HG03439 (cell line): ENCODE measurements around the gene PPM1H.
"Not testable (repeated sequence)": the region's sequence is repeated elsewhere in the genome, so short reads cannot be mapped to it uniquely, and the experiment has no call there.

Experiments
- ATAC-seq: cut with Tn5 transposase; IDR thresholded peaks from one replicate; pipeline ENCODE4 v1.9.1; 2021; ENCODE audit warnings: mild to moderate bottlenecking, moderate library complexity; ENCODE audit not compliant: unreplicated experiment

Gene PPM1H

GRCh38 chr12:62738616-62739015 lies 196.3 kb downstream of the PPM1H start:
- no peak for ATAC-seq

GRCh38 chr12:62738105-62738504 lies 196.8 kb downstream of the PPM1H start:
- no peak for ATAC-seq

- ATAC-seq = no peak
These were observed 197.3 kb downstream of the PPM1H start for GRCh38 chr12:62737615-62738014.

GRCh38 chr12:62737188-62737587 lies 197.8 kb downstream of the PPM1H start:
- ATAC-seq = no peak

GRCh38 chr12:62736596-62736995 lies 198.4 kb downstream of the PPM1H start:
- no peak for ATAC-seq

GRCh38 chr12:62732861-62733427 lies 202.0 kb downstream of the PPM1H start:
- ATAC-seq = no peak

GRCh38 chr12:62731055-62731820 lies 203.7 kb downstream of the PPM1H start:
- no peak for ATAC-seq

- ATAC-seq = no peak
These were observed 204.3 kb downstream of the PPM1H start for GRCh38 chr12:62730649-62731048.

GRCh38 chr12:62729579-62730544 lies 205.1 kb downstream of the PPM1H start:
- ATAC-seq = not testable (repeated sequence)

GRCh38 chr12:62728741-62729140 lies 206.2 kb downstream of the PPM1H start:
- ATAC-seq = no peak

GRCh38 chr12:62726471-62726980 lies 208.4 kb downstream of the PPM1H start:
- no peak for ATAC-seq

- ATAC-seq = no peak
These were observed 209.2 kb downstream of the PPM1H start for GRCh38 chr12:62725781-62726180.

GRCh38 chr12:62724947-62725451 lies 210.0 kb downstream of the PPM1H start:
- ATAC-seq = no peak

GRCh38 chr12:62724285-62724684 lies 210.7 kb downstream of the PPM1H start:
- no peak for ATAC-seq

- no peak for ATAC-seq
These were observed 211.8 kb downstream of the PPM1H start for GRCh38 chr12:62722971-62723680.

- no peak for ATAC-seq
These were observed 214.2 kb downstream of the PPM1H start for GRCh38 chr12:62720661-62721330.

- no peak for ATAC-seq
These were observed 214.9 kb downstream of the PPM1H start for GRCh38 chr12:62720025-62720424.

GRCh38 chr12:62718762-62719426 lies 216.1 kb downstream of the PPM1H start:
- ATAC-seq = no peak

- no peak for ATAC-seq
These were observed 217.3 kb downstream of the PPM1H start for GRCh38 chr12:62717643-62718042.
